ENCODE results near the gene FBXO33. TPM values are rescaled to one million over a fixed set of nuclear protein-coding genes. Genes with fewer than 3 reads are reported as not detected.
A peak's percentile ranks its signal among the peaks of the same experiment; 100 is the strongest.

Gene FBXO33
- total RNA-seq, 6 experiments from 2014 or later = 4.3 to 6.0 (median 5.2) TPM

DNA sequence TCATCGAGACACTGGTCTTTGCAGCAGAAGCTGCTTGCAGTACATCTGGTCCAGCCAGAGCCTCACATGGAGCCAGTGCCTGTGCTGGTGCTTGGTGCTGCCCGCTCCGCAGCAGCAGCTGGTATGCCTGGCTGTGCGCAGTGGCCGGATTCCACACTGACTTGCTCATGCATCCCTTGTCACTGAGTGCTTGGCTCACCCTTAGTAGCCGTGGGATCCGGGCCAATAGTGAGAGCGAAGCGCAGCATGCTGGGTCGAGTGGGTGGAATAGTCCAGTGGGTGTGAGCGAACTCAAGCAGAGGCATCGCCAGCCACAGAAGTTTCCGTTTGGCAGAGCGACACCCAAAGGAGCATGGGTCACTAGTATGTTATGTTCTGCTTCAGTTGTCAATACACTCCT, 10.1 kb upstream of the FBXO33 start:
- WGBS (ENCODE audit: insufficient coverage, low coverage, low lambda C conversion rate, missing lambda C conversion rate) = 87% methylated on average over 5 of the region's 14 CpGs
- no peaks in the 10 kb centered on the region for H3K9me3 ChIP-seq

GRCh38 chr14:39441805-39442204, 9.6 kb upstream of the FBXO33 start:
- no peaks in the 10 kb centered on the region for H3K4me1 ChIP-seq
- H3K27me3 ChIP-seq = no peaks in the 10 kb centered on the region
- DNase-seq (no peak), ATAC-seq (no peak)
- WGBS (ENCODE audit: insufficient coverage, low coverage, low lambda C conversion rate, missing lambda C conversion rate) = no CpG with 5 or more reads among the region's 6 CpGs
- TF ChIP-seq POLR2A (IDR thresholded peaks at IDR 0.05) = no peak
- TF ChIP-seq, protein P1, sequence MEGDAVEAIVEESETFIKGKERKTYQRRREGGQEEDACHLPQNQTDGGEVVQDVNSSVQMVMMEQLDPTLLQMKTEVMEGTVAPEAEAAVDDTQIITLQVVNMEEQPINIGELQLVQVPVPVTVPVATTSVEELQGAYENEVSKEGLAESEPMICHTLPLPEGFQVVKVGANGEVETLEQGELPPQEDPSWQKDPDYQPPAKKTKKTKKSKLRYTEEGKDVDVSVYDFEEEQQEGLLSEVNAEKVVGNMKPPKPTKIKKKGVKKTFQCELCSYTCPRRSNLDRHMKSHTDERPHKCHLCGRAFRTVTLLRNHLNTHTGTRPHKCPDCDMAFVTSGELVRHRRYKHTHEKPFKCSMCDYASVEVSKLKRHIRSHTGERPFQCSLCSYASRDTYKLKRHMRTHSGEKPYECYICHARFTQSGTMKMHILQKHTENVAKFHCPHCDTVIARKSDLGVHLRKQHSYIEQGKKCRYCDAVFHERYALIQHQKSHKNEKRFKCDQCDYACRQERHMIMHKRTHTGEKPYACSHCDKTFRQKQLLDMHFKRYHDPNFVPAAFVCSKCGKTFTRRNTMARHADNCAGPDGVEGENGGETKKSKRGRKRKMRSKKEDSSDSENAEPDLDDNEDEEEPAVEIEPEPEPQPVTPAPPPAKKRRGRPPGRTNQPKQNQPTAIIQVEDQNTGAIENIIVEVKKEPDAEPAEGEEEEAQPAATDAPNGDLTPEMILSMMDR (IDR thresholded peaks at IDR 0.05) = no peak
- H3K4me3 ChIP-seq = no peak overlapping the region
- intact Hi-C loops (cut with DNase I) = no loop called here
- no peaks in the 10 kb centered on the region for H3K9me3 ChIP-seq
- H3K27ac ChIP-seq = no peak overlapping the region
- H3K36me3 ChIP-seq = no peaks in the 10 kb centered on the region

More for the DNA sequence above, 10.1 kb upstream of the FBXO33 start:
- no peaks in the 10 kb centered on the region for H3K36me3 ChIP-seq
- H3K4me1 ChIP-seq = no peaks in the 10 kb centered on the region
- no peak overlapping the region for H3K27ac ChIP-seq
- DNase-seq (no peak), ATAC-seq (no peak)
- no peak for TF ChIP-seq POLR2A (IDR thresholded peaks at IDR 0.05)
- TF ChIP-seq, protein P1 (IDR thresholded peaks at IDR 0.05) = no peak
- no peaks in the 10 kb centered on the region for H3K27me3 ChIP-seq
- no peak overlapping the region for H3K4me3 ChIP-seq
- intact Hi-C loops (cut with DNase I) = no loop called here

GRCh38 chr14:39440975-39441374, 8.7 kb upstream of the FBXO33 start:
- no peak overlapping the region for H3K27ac ChIP-seq
- no peaks in the 10 kb centered on the region for H3K36me3 ChIP-seq
- intact Hi-C loops (cut with DNase I) = no loop called here
- ATAC-seq (peak in 1 of 4 donors; percentile 27), DNase-seq (no peak)
- no peak overlapping the region for H3K4me3 ChIP-seq
- TF ChIP-seq, protein P1 (IDR thresholded peaks at IDR 0.05) = no peak
- TF ChIP-seq POLR2A (IDR thresholded peaks at IDR 0.05) = no peak
- H3K27me3 ChIP-seq = no peaks in the 10 kb centered on the region
- H3K9me3 ChIP-seq = no peaks in the 10 kb centered on the region
- 100% methylated on average over 1 of the region's 5 CpGs for WGBS (ENCODE audit: insufficient coverage, low coverage, low lambda C conversion rate, missing lambda C conversion rate)
- no peaks in the 10 kb centered on the region for H3K4me1 ChIP-seq

DNA sequence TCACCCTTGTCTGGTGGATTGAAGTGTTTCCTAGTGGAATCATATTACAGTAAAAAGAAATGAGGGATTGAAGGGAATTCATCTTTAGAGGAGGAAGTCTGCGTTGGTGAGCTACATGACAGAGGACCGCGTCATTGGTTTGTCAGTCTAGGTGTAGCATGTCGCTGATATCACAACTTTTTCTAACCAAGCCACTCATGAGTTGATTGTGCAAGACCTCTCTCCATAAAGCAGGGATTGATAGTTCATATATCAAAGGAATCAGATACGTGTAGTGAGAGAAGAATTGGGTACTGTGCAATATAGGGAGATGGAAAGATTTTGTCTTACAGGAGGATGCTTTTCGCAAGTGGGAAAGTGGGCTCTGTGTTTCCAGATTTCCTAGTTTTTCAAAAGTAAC, 3.0 kb upstream of the FBXO33 start:
- Histone ChIP-seq H3K27ac (no peak overlapping the region), H3K4me1 (peaks cover 0 to 11% (median 5%) of the 10 kb centered on the region in 4 donors), H3K4me3 (no peak overlapping the region), H3K27me3 (no peaks in the 10 kb centered on the region), H3K36me3 (no peaks in the 10 kb centered on the region), H3K9me3 (no peaks in the 10 kb centered on the region)
- no peak for ATAC-seq
- TF ChIP-seq, protein P1 (IDR thresholded peaks at IDR 0.05) = no peak
- no peak for TF ChIP-seq POLR2A (IDR thresholded peaks at IDR 0.05)
- no peak for DNase-seq
- intact Hi-C loops (cut with DNase I) = no loop called here
- 86% methylated on average over 6 of the region's 6 CpGs for whole genome bisulfite sequencing (ENCODE audit: insufficient coverage, low coverage, low lambda C conversion rate, missing lambda C conversion rate)

DNA sequence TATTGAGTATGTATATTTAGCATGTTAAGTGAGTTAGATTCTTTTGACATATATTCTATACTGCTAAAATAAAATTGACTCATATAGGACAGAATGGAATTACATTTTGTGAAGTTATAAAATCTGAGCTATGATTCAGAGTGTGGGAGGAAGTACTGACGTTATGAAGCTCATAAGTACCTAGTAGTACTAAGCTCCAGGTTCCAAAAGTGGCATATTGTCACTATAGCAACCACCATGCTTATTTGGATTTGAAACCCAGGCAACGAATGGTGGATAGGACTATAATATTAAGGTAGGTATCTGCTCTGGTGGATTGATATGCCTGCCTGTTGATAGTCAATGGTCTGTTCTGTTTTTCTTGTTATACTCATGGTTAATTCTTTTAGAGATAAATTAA, 2.2 kb upstream of the FBXO33 start:
- DNase-seq = no peak
- H3K27me3 ChIP-seq = no peaks in the 10 kb centered on the region
- no peaks in the 10 kb centered on the region for H3K36me3 ChIP-seq
- H3K9me3 ChIP-seq = no peaks in the 10 kb centered on the region
- TF ChIP-seq, protein P1 (IDR thresholded peaks at IDR 0.05) = no peak
- TF ChIP-seq POLR2A (IDR thresholded peaks at IDR 0.05) = no peak
- H3K27ac ChIP-seq = no peak overlapping the region
- H3K4me1 ChIP-seq = peaks cover 0 to 19% (median 7%) of the 10 kb centered on the region in 4 donors
- whole genome bisulfite sequencing (ENCODE audit: insufficient coverage, low coverage, low lambda C conversion rate, missing lambda C conversion rate) = 95% methylated on average over 2 of the region's 2 CpGs
- H3K4me3 ChIP-seq = no peak overlapping the region
- no peak for ATAC-seq
- intact Hi-C loops (cut with DNase I) = no loop called here

Data from right lobe of liver (tissue), 6 donors.